Liver (tissue), 9 donors: ENCODE measurements around the gene BTBD7. TPM values are rescaled to one million over a fixed set of nuclear protein-coding genes. Genes with fewer than 3 reads are reported as not detected.

ENCODE experiments used
- DNase-seq: peaks from one replicate; pipeline ENCODE4 v3.0.0-alpha.2; 2017; ENCODE audit warnings: low spot score
- H3K27ac ChIP-seq, 2 donors: one replicate each; pipeline ENCODE4 v1.7.0; 2013; ENCODE audit warnings: inconsistent platforms in 2 of 2, low read length in 2 of 2, control low read depth in 1 of 2, low read depth in 1 of 2, mild to moderate bottlenecking in 1 of 2
- H3K27me3 ChIP-seq, 4 donors: one replicate each; pipeline versions ENCODE4 v1.6.1 to v1.7.0; 2013; ENCODE audit warnings: low read length in 3 of 4, inconsistent platforms in 1 of 4, mild to moderate bottlenecking in 1 of 4, moderate library complexity in 1 of 4; ENCODE audit not compliant: control insufficient read depth in 4 of 4, insufficient read depth in 4 of 4
- H3K36me3 ChIP-seq, 4 donors: one replicate each; pipeline versions ENCODE4 v1.6.1 to v1.7.0; 2013; ENCODE audit warnings: low read length in 3 of 4, mild to moderate bottlenecking in 3 of 4, low read depth in 1 of 4, moderate library complexity in 1 of 4; ENCODE audit not compliant: control insufficient read depth in 4 of 4, insufficient read depth in 3 of 4
- H3K4me1 ChIP-seq, 4 donors: one replicate each; pipeline versions ENCODE4 v1.6.1 to v1.7.0; 2013; ENCODE audit warnings: low read length in 3 of 4, mild to moderate bottlenecking in 3 of 4, moderate library complexity in 1 of 4; ENCODE audit not compliant: control insufficient read depth in 4 of 4, insufficient read depth in 4 of 4
- H3K4me3 ChIP-seq, 3 donors: one replicate each; pipeline versions ENCODE4 v1.6.1 to v1.7.0; 2013; ENCODE audit warnings: low read length in 3 of 3, control low read depth in 1 of 3, low read depth in 1 of 3, mild to moderate bottlenecking in 1 of 3
- H3K9ac ChIP-seq, 2 donors: one replicate each; pipeline ENCODE4 v1.7.0; 2013; ENCODE audit warnings: low read length in 2 of 2, mild to moderate bottlenecking in 2 of 2, moderate library complexity in 2 of 2, control low read depth in 1 of 2, low read depth in 1 of 2
- H3K9me3 ChIP-seq, 4 donors: one replicate each; pipeline versions ENCODE4 v1.6.1 to v1.7.0; 2013; ENCODE audit warnings: low read length in 3 of 4; ENCODE audit not compliant: control insufficient read depth in 4 of 4
- EGR1 ChIP-seq, 2 donors: IDR thresholded peaks; 2 replicates each; pipeline ENCODE4 v1.6.1; 2016 to 2018; ENCODE audit warnings: antibody characterized with exemption in 2 of 2, low read depth in 2 of 2
- FOXA1 ChIP-seq: IDR thresholded peaks from 2 replicates; pipeline ENCODE4 v1.6.1; 2016; ENCODE audit warnings: antibody characterized with exemption
- FOXA2 ChIP-seq: IDR thresholded peaks from 2 replicates; pipeline ENCODE4 v1.6.1; 2016; ENCODE audit warnings: antibody characterized with exemption
- HNF4A ChIP-seq, 2 donors: conservative IDR thresholded peaks; 2 replicates each; pipeline ENCODE4 v1.6.1; 2016; ENCODE audit warnings: antibody characterized with exemption in 2 of 2, mild to moderate bottlenecking in 2 of 2
- HNF4G ChIP-seq: IDR thresholded peaks from 2 replicates; pipeline ENCODE4 v1.6.1; 2016; ENCODE audit warnings: antibody characterized with exemption
- JUND ChIP-seq, 2 donors: IDR thresholded peaks; 2 replicates each; pipeline ENCODE4 v1.6.1; 2016; ENCODE audit warnings: antibody characterized with exemption in 2 of 2
- RAD21 ChIP-seq, 2 donors: IDR thresholded peaks; 2 replicates each; pipeline ENCODE4 v1.6.1; 2016; ENCODE audit warnings: antibody characterized with exemption in 2 of 2, mild to moderate bottlenecking in 2 of 2
- RXRA ChIP-seq, 2 donors: IDR thresholded peaks; 2 replicates each; pipeline ENCODE4 v1.6.1; 2017 to 2018; ENCODE audit warnings: antibody characterized with exemption in 2 of 2, mild to moderate bottlenecking in 1 of 2
- SP1 ChIP-seq: IDR thresholded peaks from 2 replicates; pipeline ENCODE4 v1.6.1; 2018; ENCODE audit warnings: antibody characterized with exemption, mild to moderate bottlenecking
- TAF1 ChIP-seq: conservative IDR thresholded peaks from 2 replicates; pipeline ENCODE4 v1.6.1; 2016; ENCODE audit warnings: antibody characterized with exemption, mild to moderate bottlenecking
- YY1 ChIP-seq: IDR thresholded peaks from 2 replicates; pipeline ENCODE4 v1.6.1; 2016; ENCODE audit warnings: antibody characterized with exemption, mild to moderate bottlenecking
- WGBS: extraction: QIAGEN DNeasy Blood & Tissue Kit; methylation state at CpG from one replicate; pipeline ENCODE4 v1.1.7; 2013; 5-methylcytosine and 5-hydroxymethylcytosine counted together
- polyA plus RNA-seq, 2 donors: library from polyadenylated mRNA; stranded (reverse) in 1 of 2; unstranded in 1 of 2; fragments of 200-250 nt in 1 of 2; fragments of >200 nt in 1 of 2; fragmentation: Nextera tagmentation in 1 of 2; extraction: Ambion mirVana in 1 of 2; gene quantifications; one replicate each; pipeline versions ENCODE4 v1.2.1 to v1.2.3, GENCODE V29; 2013 to 2015
- total RNA-seq, 2 donors: library from RNA; depleted of rRNA; stranded (reverse); fragments of >200 nt; gene quantifications; one replicate each; pipeline ENCODE4 v1.2.3, GENCODE V29; 2014
- TF ChIP-seq, protein P1 (sequence below): IDR thresholded peaks from 2 replicates; pipeline ENCODE4 v1.6.1; 2016; ENCODE audit warnings: antibody characterized with exemption
- TF ChIP-seq, protein P2 (sequence below): IDR thresholded peaks from 2 replicates; pipeline ENCODE4 v1.6.1; 2016; ENCODE audit warnings: antibody characterized with exemption
- TF ChIP-seq, protein P3 (sequence below): IDR thresholded peaks from 2 replicates; pipeline ENCODE4 v1.6.1; 2016; ENCODE audit warnings: antibody characterized with exemption, mild to moderate bottlenecking
- TF ChIP-seq, protein P4 (sequence below): fragments of 150-350 bp; IDR thresholded peaks from 2 replicates; pipeline ENCODE4 v1.5.1; 2017; ENCODE audit warnings: improper control_type of control experiment, low read depth, low read length; ENCODE audit not compliant: missing input control
- TF ChIP-seq, protein P5 (sequence below): IDR thresholded peaks from 2 replicates; pipeline ENCODE4 v1.6.1; 2016; ENCODE audit warnings: antibody characterized with exemption
- donor health status: healthy.
- donor health status: healthy.
- donor health status: healthy.
- donor health status: healthy.
- donor health status: healthy.

BTBD7 gene
- total and polyA plus RNA-seq, 4 donors, result 4.4 to 17.7 (median 10.2) TPM

DNA sequence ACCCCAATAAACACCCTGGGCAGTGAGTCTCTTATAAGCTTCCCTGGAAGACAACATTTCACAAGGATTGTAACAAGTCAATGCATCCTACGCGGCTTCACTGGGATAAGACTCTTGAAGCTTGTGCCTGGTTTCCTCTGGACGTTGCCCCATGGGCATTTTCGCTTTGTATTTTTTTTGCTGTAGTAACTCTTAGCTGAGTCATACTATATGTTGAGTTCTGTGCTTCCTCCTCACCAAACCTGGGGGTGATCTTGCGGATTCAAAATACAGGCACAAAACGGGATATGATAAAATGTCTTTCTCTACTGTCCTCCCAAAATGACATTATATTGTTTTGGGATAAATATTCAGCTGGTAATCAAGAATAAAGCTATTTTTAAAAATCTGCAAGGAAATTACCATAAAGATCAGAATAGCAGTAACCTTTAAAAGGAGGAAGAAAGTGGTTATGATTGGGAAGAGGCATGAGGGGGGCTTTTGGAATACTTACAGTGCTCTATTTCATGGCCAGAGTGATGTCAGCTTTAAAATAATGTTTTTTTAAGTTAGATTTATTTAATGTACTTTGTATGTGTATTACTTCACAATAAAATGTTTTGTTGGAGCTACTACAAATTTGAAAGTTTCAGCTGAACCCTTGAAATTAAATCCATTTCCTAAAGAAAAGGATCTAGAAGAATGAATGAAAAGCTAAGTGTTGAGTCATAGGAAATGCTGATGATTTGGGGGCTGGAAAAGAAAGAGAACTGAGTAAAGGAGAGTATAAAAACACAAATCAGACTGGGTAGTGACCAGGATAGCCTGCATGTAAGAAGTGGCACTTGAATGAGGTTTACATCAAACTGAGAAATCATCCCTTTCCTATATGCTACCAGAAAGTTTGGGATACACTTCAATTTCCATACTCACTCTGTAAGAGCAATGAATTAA is 14.7 kb downstream of the BTBD7 start:
- H3K27ac ChIP-seq, result no peak overlapping the region
- no peak overlapping the region for H3K9ac ChIP-seq
- TF ChIP-seq HNF4A (conservative IDR thresholded peaks at IDR 0.05), result no peak
- TF ChIP-seq, protein P1, sequence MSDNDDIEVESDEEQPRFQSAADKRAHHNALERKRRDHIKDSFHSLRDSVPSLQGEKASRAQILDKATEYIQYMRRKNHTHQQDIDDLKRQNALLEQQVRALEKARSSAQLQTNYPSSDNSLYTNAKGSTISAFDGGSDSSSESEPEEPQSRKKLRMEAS, result no peak
- H3K4me1 ChIP-seq, result peaks cover 0 to 3% (median under 1%) of the 10 kb centered on the region in 4 donors
- no peak for DNase-seq
- H3K36me3 ChIP-seq, result no peaks in the 10 kb centered on the region
- H3K9me3 ChIP-seq, result no peaks in the 10 kb centered on the region
- H3K27me3 ChIP-seq, result no peaks in the 10 kb centered on the region
- H3K4me3 ChIP-seq, result no peak overlapping the region
- WGBS, result 82% methylated on average over 6 of the region's 6 CpGs

DNA sequence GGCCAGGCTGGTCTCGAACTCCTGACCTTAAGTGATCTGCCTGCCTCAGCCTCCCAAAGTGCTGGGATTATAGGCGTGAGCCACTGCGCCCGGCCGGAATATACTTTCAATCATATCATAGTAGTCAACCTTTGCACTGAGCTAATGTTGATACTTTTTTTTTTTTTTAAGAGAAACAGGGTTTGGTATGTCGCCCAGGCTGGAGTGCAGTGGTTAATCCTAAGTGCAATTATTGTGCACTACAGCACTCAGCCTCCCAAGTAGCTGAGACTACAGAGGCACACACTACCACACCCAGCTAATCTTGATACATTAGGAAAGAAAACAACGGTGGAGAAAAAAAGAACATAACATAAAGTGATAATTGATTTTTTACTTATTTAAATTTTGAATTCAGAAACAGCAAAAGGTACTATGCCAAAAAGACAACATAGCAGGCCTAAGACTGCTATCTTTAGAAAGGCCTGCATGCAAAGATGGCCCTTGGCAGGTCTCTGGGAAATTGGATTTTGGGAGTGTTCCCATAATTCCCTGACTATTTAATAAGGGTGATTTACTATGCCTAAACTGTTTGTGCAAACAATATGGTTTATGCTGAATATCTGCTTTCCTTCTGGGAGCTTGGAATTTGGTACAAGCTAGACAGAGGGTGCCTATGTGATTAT is 15.5 kb downstream of the BTBD7 start:
- no peak for DNase-seq
- 88% methylated on average over 7 of the region's 7 CpGs for WGBS
- Histone ChIP-seq H3K9ac (no peak overlapping the region), H3K4me1 (peaks cover 0 to 6% (median 3%) of the 10 kb centered on the region in 4 donors), H3K27ac (no peak overlapping the region), H3K4me3 (no peak overlapping the region), H3K9me3 (no peaks in the 10 kb centered on the region), H3K36me3 (no peaks in the 10 kb centered on the region), H3K27me3 (no peaks in the 10 kb centered on the region)
- TF ChIP-seq HNF4A (conservative IDR thresholded peaks at IDR 0.05) (no peak), FOXA1 (no peak), HNF4G (no peak), RXRA (IDR thresholded peaks at IDR 0.05) (no peak), EGR1 (IDR thresholded peaks at IDR 0.05; ENCODE audit: low read depth in 2 of 2) (no peak), RAD21 (IDR thresholded peaks at IDR 0.05) (no peak), SP1 (no peak), YY1 (no peak), FOXA2 (no peak), TAF1 (no peak), JUND (IDR thresholded peaks at IDR 0.05) (no peak)
- TF ChIP-seq, protein P2, sequence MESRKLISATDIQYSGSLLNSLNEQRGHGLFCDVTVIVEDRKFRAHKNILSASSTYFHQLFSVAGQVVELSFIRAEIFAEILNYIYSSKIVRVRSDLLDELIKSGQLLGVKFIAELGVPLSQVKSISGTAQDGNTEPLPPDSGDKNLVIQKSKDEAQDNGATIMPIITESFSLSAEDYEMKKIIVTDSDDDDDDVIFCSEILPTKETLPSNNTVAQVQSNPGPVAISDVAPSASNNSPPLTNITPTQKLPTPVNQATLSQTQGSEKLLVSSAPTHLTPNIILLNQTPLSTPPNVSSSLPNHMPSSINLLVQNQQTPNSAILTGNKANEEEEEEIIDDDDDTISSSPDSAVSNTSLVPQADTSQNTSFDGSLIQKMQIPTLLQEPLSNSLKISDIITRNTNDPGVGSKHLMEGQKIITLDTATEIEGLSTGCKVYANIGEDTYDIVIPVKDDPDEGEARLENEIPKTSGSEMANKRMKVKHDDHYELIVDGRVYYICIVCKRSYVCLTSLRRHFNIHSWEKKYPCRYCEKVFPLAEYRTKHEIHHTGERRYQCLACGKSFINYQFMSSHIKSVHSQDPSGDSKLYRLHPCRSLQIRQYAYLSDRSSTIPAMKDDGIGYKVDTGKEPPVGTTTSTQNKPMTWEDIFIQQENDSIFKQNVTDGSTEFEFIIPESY, result no peak
- TF ChIP-seq, protein P3, sequence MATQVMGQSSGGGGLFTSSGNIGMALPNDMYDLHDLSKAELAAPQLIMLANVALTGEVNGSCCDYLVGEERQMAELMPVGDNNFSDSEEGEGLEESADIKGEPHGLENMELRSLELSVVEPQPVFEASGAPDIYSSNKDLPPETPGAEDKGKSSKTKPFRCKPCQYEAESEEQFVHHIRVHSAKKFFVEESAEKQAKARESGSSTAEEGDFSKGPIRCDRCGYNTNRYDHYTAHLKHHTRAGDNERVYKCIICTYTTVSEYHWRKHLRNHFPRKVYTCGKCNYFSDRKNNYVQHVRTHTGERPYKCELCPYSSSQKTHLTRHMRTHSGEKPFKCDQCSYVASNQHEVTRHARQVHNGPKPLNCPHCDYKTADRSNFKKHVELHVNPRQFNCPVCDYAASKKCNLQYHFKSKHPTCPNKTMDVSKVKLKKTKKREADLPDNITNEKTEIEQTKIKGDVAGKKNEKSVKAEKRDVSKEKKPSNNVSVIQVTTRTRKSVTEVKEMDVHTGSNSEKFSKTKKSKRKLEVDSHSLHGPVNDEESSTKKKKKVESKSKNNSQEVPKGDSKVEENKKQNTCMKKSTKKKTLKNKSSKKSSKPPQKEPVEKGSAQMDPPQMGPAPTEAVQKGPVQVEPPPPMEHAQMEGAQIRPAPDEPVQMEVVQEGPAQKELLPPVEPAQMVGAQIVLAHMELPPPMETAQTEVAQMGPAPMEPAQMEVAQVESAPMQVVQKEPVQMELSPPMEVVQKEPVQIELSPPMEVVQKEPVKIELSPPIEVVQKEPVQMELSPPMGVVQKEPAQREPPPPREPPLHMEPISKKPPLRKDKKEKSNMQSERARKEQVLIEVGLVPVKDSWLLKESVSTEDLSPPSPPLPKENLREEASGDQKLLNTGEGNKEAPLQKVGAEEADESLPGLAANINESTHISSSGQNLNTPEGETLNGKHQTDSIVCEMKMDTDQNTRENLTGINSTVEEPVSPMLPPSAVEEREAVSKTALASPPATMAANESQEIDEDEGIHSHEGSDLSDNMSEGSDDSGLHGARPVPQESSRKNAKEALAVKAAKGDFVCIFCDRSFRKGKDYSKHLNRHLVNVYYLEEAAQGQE, result no peak
- TF ChIP-seq, protein P4, sequence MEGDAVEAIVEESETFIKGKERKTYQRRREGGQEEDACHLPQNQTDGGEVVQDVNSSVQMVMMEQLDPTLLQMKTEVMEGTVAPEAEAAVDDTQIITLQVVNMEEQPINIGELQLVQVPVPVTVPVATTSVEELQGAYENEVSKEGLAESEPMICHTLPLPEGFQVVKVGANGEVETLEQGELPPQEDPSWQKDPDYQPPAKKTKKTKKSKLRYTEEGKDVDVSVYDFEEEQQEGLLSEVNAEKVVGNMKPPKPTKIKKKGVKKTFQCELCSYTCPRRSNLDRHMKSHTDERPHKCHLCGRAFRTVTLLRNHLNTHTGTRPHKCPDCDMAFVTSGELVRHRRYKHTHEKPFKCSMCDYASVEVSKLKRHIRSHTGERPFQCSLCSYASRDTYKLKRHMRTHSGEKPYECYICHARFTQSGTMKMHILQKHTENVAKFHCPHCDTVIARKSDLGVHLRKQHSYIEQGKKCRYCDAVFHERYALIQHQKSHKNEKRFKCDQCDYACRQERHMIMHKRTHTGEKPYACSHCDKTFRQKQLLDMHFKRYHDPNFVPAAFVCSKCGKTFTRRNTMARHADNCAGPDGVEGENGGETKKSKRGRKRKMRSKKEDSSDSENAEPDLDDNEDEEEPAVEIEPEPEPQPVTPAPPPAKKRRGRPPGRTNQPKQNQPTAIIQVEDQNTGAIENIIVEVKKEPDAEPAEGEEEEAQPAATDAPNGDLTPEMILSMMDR, result no peak
- TF ChIP-seq, protein P5, sequence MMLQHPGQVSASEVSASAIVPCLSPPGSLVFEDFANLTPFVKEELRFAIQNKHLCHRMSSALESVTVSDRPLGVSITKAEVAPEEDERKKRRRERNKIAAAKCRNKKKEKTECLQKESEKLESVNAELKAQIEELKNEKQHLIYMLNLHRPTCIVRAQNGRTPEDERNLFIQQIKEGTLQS, result no peak
- TF ChIP-seq, protein P1, result no peak
